HL-60 (cell line): ENCODE results near the gene GPR107.

Experiments
- DNase-seq, 2 experiments: peaks; one replicate each; pipeline ENCODE4 v3.0.0-alpha.2; 2010 to 2020; ENCODE audit warnings: low read depth in 1 of 2, low spot score in 1 of 2
- H3K27ac ChIP-seq: fragments of 250-450 bp; sonication (Bioruptor Pico); replicated peaks from 2 replicates; pipeline ENCODE4 v1.5.1; 2020; ENCODE audit warnings: mild to moderate bottlenecking, moderate library complexity
- H3K27me3 ChIP-seq: fragments of 250-450 bp; sonication (Bioruptor Pico); 2 replicates; pipeline ENCODE4 v1.5.1; 2021; ENCODE audit warnings: mild to moderate bottlenecking, moderate library complexity; ENCODE audit not compliant: insufficient read depth, poor library complexity, severe bottlenecking
- H3K4me3 ChIP-seq: replicated peaks from 2 replicates; pipeline ENCODE4 v1.5.1; 2011; ENCODE audit warnings: mild to moderate bottlenecking, control low read depth, low read length; ENCODE audit not compliant: insufficient read depth
- GABPA ChIP-seq: IDR thresholded peaks from 2 replicates; pipeline ENCODE4 v1.6.1; 2012; ENCODE audit warnings: low read depth
- POLR2AphosphoS5 ChIP-seq: IDR thresholded peaks from 2 replicates; pipeline ENCODE4 v1.6.1; 2012; ENCODE audit warnings: low read depth
- SPI1 ChIP-seq: IDR thresholded peaks from 2 replicates; pipeline ENCODE4 v1.6.1; 2012; ENCODE audit warnings: low read depth, mild to moderate bottlenecking, borderline replicate concordance
- TF ChIP-seq, protein P1 (sequence below): IDR thresholded peaks from one replicate; pipeline ENCODE4 v1.5.1; 2011; ENCODE audit warnings: low read length, control low read depth, inconsistent platforms; ENCODE audit not compliant: insufficient read depth
- TF ChIP-seq, protein P2 (sequence below): IDR thresholded peaks from 2 replicates; pipeline ENCODE4 v1.6.1; 2012; ENCODE audit warnings: low read depth; ENCODE audit not compliant: insufficient replicate concordance

Gene GPR107

DNA sequence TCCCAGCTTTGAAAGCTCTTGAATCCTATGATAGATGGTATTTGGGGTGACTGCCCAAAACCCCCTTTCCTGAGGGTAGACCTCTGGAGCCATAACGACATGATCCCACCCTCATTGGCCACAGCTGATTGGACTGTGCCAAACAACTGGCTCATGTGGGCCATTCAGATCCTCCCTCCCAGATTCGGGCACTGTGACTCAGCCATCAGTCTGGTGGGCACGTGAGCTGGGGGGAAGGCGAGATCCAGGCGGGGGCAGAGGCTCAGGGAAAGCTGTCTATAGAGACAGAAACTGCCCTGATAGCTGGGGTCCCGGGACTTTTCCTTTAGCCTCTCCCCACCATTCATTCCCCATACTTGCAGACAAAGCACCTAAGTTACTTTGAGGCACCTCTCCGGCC is 103.4 kb downstream of the GPR107 start:
- no peaks in the 10 kb centered on the region for H3K27me3 ChIP-seq
- H3K27ac ChIP-seq: no peak overlapping the region
- TF ChIP-seq, protein P1, sequence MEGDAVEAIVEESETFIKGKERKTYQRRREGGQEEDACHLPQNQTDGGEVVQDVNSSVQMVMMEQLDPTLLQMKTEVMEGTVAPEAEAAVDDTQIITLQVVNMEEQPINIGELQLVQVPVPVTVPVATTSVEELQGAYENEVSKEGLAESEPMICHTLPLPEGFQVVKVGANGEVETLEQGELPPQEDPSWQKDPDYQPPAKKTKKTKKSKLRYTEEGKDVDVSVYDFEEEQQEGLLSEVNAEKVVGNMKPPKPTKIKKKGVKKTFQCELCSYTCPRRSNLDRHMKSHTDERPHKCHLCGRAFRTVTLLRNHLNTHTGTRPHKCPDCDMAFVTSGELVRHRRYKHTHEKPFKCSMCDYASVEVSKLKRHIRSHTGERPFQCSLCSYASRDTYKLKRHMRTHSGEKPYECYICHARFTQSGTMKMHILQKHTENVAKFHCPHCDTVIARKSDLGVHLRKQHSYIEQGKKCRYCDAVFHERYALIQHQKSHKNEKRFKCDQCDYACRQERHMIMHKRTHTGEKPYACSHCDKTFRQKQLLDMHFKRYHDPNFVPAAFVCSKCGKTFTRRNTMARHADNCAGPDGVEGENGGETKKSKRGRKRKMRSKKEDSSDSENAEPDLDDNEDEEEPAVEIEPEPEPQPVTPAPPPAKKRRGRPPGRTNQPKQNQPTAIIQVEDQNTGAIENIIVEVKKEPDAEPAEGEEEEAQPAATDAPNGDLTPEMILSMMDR: no peak
- TF ChIP-seq GABPA (no peak), SPI1 (no peak), POLR2AphosphoS5 (no peak)
- TF ChIP-seq, protein P2, sequence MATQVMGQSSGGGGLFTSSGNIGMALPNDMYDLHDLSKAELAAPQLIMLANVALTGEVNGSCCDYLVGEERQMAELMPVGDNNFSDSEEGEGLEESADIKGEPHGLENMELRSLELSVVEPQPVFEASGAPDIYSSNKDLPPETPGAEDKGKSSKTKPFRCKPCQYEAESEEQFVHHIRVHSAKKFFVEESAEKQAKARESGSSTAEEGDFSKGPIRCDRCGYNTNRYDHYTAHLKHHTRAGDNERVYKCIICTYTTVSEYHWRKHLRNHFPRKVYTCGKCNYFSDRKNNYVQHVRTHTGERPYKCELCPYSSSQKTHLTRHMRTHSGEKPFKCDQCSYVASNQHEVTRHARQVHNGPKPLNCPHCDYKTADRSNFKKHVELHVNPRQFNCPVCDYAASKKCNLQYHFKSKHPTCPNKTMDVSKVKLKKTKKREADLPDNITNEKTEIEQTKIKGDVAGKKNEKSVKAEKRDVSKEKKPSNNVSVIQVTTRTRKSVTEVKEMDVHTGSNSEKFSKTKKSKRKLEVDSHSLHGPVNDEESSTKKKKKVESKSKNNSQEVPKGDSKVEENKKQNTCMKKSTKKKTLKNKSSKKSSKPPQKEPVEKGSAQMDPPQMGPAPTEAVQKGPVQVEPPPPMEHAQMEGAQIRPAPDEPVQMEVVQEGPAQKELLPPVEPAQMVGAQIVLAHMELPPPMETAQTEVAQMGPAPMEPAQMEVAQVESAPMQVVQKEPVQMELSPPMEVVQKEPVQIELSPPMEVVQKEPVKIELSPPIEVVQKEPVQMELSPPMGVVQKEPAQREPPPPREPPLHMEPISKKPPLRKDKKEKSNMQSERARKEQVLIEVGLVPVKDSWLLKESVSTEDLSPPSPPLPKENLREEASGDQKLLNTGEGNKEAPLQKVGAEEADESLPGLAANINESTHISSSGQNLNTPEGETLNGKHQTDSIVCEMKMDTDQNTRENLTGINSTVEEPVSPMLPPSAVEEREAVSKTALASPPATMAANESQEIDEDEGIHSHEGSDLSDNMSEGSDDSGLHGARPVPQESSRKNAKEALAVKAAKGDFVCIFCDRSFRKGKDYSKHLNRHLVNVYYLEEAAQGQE: no peak
- no peak overlapping the region for H3K4me3 ChIP-seq
- no peak for DNase-seq

DNA sequence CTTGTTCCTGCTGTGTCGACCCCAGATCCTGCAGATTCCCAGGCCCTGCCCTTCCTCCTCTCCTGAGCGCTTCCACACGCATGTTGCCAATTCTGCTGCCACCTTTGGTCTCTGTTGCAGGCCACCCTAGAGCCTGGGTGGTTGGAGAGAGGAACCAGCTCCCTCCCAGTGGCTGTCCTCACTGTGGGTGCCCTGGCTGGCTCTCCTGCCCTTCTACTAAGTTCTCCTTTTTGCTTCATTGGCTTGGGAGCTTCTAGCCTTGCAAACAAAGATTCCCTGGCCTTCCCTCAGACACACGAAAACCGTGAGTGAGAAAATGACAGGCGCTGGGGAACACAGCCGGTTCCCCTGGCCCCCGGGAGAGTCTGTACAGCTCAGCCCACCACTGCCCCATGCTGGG is 104.3 kb downstream of the GPR107 start:
- Histone ChIP-seq H3K27me3 (no peaks in the 10 kb centered on the region), H3K27ac (no peak overlapping the region), H3K4me3 (no peak overlapping the region)
- TF ChIP-seq, protein P1: no peak
- TF ChIP-seq POLR2AphosphoS5 (no peak), GABPA (no peak), SPI1 (no peak)
- TF ChIP-seq, protein P2: no peak
- DNase-seq: peak in 1 of 2 experiments; percentile 28

DNA sequence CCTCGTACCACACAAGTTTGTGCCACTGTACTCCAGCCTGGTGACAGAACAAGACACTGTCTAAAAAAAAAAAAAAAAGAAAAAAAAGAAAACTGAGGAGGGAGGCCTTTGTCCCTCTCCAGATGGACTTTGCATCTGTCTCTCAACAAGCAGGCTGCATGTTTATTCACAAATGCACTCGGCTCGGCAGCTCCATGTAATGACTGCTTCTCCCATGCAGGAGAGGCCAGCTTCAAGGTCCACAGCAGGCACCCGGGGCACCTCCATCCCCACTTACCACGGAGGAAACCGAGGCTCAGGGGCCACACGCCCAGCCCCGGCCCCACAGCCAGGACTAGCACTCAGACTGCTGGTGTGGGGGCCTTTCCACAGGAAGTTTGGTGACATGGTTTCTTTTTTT is 105.4 kb downstream of the GPR107 start:
- Histone ChIP-seq H3K4me3 (no peak overlapping the region), H3K27ac (no peak overlapping the region)
- TF ChIP-seq SPI1 (no peak), GABPA (no peak), POLR2AphosphoS5 (no peak)
- TF ChIP-seq, protein P2: no peak
- TF ChIP-seq, protein P1: no peak

More for the DNA sequence above, 105.4 kb downstream of the GPR107 start:
- no peaks in the 10 kb centered on the region for H3K27me3 ChIP-seq
- DNase-seq: no peak
